Neural progenitor cell (in vitro differentiated cells): ENCODE measurements around the gene PNPLA3. TPM values are rescaled to one million over a fixed set of nuclear protein-coding genes. Genes with fewer than 3 reads are reported as not detected.
A peak's percentile ranks its signal among the peaks of the same experiment; 100 is the strongest.

ENCODE experiments used
- DNase-seq: peaks from one replicate; pipeline ENCODE4 v3.0.0-alpha.2; 2016; ENCODE audit warnings: low spot score
- H2AFZ ChIP-seq: fragments of 200-600 bp; sonication (generic); replicated peaks from 2 replicates; pipeline ENCODE4 v1.6.1; 2016; ENCODE audit warnings: antibody characterized with exemption
- H3F3A ChIP-seq: fragments of 200-600 bp; sonication (generic); 2 replicates; pipeline ENCODE4 v1.6.1; 2016; ENCODE audit warnings: antibody characterized with exemption, low read depth
- H3K27ac ChIP-seq: fragments of 200-600 bp; sonication (generic); 2 replicates; pipeline ENCODE4 v1.5.1; 2016; ENCODE audit warnings: mild to moderate bottlenecking
- H3K27me3 ChIP-seq: fragments of 200-600 bp; sonication (generic); 2 replicates; pipeline ENCODE4 v1.6.1; 2016; ENCODE audit warnings: mild to moderate bottlenecking, moderate library complexity
- H3K36me3 ChIP-seq: fragments of 200-600 bp; sonication (generic); 2 replicates; pipeline ENCODE4 v1.5.1; 2016
- H3K4me1 ChIP-seq: fragments of 200-600 bp; sonication (generic); 2 replicates; pipeline ENCODE4 v1.6.1; 2016; ENCODE audit warnings: mixed run types
- H3K4me2 ChIP-seq: fragments of 200-600 bp; sonication (generic); 2 replicates; pipeline ENCODE4 v1.6.1; 2016
- H3K4me3 ChIP-seq: fragments of 200-600 bp; sonication (generic); 2 replicates; pipeline ENCODE4 v1.5.1; 2016
- H3K79me2 ChIP-seq: fragments of 200-600 bp; sonication (generic); 2 replicates; pipeline ENCODE4 v1.6.1; 2016; ENCODE audit warnings: low read depth
- H3K9ac ChIP-seq: fragments of 200-600 bp; sonication (generic); 2 replicates; pipeline ENCODE4 v1.6.1; 2016
- H3K9me3 ChIP-seq: fragments of 200-600 bp; sonication (generic); 2 replicates; pipeline ENCODE4 v1.5.1; 2016; ENCODE audit warnings: low read depth
- H4K20me1 ChIP-seq: fragments of 200-600 bp; sonication (generic); 2 replicates; pipeline ENCODE4 v1.6.1; 2016; ENCODE audit warnings: low read depth
- H3K27ac Mint-ChIP-seq: 3 replicates; pipeline ENCODE4 v1.8.0; 2021; ENCODE audit warnings: mixed read lengths
- H3K27me3 Mint-ChIP-seq: 2 replicates; pipeline ENCODE4 v1.8.0; 2022; ENCODE audit warnings: low read depth, mild to moderate bottlenecking, inconsistent platforms, moderate library complexity, mixed read lengths; ENCODE audit not compliant: insufficient read depth
- H3K36me3 Mint-ChIP-seq: 3 replicates; pipeline ENCODE4 v1.8.0; 2021; ENCODE audit warnings: mixed read lengths
- H3K4me1 Mint-ChIP-seq: 3 replicates; pipeline ENCODE4 v1.8.0; 2021; ENCODE audit warnings: mixed read lengths
- H3K4me3 Mint-ChIP-seq: 3 replicates; pipeline ENCODE4 v1.8.0; 2021; ENCODE audit warnings: mild to moderate bottlenecking, moderate library complexity, mixed read lengths
- H3K9me3 Mint-ChIP-seq: 3 replicates; pipeline ENCODE4 v1.8.0; 2020; ENCODE audit warnings: mixed read lengths
- CTCF ChIP-seq: fragments of 200-600 bp; sonication (generic); IDR thresholded peaks from 2 replicates; pipeline ENCODE4 v1.5.1; 2017; ENCODE audit warnings: antibody characterized with exemption, mild to moderate bottlenecking
- EZH2 ChIP-seq: fragments of 200-600 bp; sonication (generic); IDR thresholded peaks from 2 replicates; pipeline ENCODE4 v1.6.1; 2017; ENCODE audit warnings: antibody characterized with exemption, mild to moderate bottlenecking, moderate library complexity
- EZH2phosphoT487 ChIP-seq: fragments of 200-600 bp; sonication (generic); IDR thresholded peaks from 2 replicates; pipeline ENCODE4 v1.6.1; 2017; ENCODE audit warnings: antibody characterized with exemption
- total RNA-seq: library from RNA; depleted of rRNA; stranded (reverse); fragments of >200 nt; gene quantifications from 2 replicates; pipeline ENCODE4 v1.2.3, GENCODE V29; 2015; ENCODE audit warnings: low replicate concordance

The PNPLA3 gene
- total RNA-seq, 1 donor from 2014 or later: 4.8 TPM

DNA sequence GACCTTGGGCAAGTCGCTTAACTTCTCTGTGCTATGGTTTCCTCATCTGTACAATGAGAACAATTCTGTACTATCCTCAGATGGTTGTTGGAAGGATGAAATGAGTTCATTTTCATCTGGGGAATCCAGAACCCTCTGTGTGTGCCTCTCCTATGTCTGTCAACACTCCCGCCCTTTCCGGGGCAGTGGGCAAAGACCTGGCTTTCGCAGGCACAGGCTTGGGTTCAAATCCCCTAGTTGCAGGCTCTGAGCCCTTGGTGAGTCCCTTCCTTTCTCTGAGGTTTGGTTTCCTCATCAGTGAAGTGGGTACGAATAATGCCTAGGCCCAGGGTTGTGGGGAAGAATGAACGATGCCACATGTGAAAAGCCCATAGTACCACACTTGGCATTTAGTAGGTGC is 37.8 kb upstream of the PNPLA3 start:
- Histone ChIP-seq H3K27ac (no peak overlapping the region), H3K27me3 (peaks cover 16% of the 10 kb centered on the region), H4K20me1 (peaks cover 2% of the 10 kb centered on the region), H3K4me2 (no peak overlapping the region), H3K9ac (no peak overlapping the region), H3K36me3 (no peaks in the 10 kb centered on the region), H2AFZ (no peak overlapping the region), H3K9me3 (no peaks in the 10 kb centered on the region), H3K79me2 (no peaks in the 10 kb centered on the region), H3F3A (no peaks in the 10 kb centered on the region), H3K4me1 (no peaks in the 10 kb centered on the region), H3K4me3 (no peak overlapping the region)
- DNase-seq: no peak
- H3K36me3 Mint-ChIP-seq: no peaks in the 10 kb centered on the region
- peak overlapping the region; percentile 30 for H3K4me3 Mint-ChIP-seq
- H3K27ac Mint-ChIP-seq: no peak overlapping the region
- no peaks in the 10 kb centered on the region for H3K9me3 Mint-ChIP-seq
- no peak for TF ChIP-seq EZH2phosphoT487
- TF ChIP-seq CTCF: no peak
- TF ChIP-seq EZH2: no peak
- H3K4me1 Mint-ChIP-seq: peaks cover 4% of the 10 kb centered on the region
- peaks cover 28% of the 10 kb centered on the region for H3K27me3 Mint-ChIP-seq

GRCh38 chr22:43886231-43886630 is 37.4 kb upstream of the PNPLA3 start:
- peaks cover 33% of the 10 kb centered on the region for H3K27me3 Mint-ChIP-seq

GRCh38 chr22:43887391-43887790 is 36.2 kb upstream of the PNPLA3 start:
- no peak overlapping the region for H3K27ac ChIP-seq
- H3K4me3 Mint-ChIP-seq: no peak overlapping the region
- no peaks in the 10 kb centered on the region for H3K36me3 ChIP-seq
- no peak overlapping the region for H3K9ac ChIP-seq
- DNase-seq: no peak
- H3K4me1 ChIP-seq: peaks cover 5% of the 10 kb centered on the region
- no peak overlapping the region for H3K4me2 ChIP-seq
- peaks cover 2% of the 10 kb centered on the region for H4K20me1 ChIP-seq
- no peaks in the 10 kb centered on the region for H3K36me3 Mint-ChIP-seq
- peaks cover 40% of the 10 kb centered on the region for H3K27me3 Mint-ChIP-seq
- H3K27me3 ChIP-seq: peaks cover 32% of the 10 kb centered on the region
- no peak overlapping the region for H2AFZ ChIP-seq
- no peaks in the 10 kb centered on the region for H3K79me2 ChIP-seq
- no peak overlapping the region for H3K27ac Mint-ChIP-seq
- H3K4me1 Mint-ChIP-seq: peaks cover 4% of the 10 kb centered on the region
- no peaks in the 10 kb centered on the region for H3F3A ChIP-seq
- no peak overlapping the region for H3K4me3 ChIP-seq
- TF ChIP-seq EZH2phosphoT487 (no peak), CTCF (no peak), EZH2 (no peak)
- no peaks in the 10 kb centered on the region for H3K9me3 ChIP-seq
- no peaks in the 10 kb centered on the region for H3K9me3 Mint-ChIP-seq

More at GRCh38 chr22:43886231-43886630, 37.4 kb upstream of the PNPLA3 start:
- Histone ChIP-seq H3K27me3 (peaks cover 20% of the 10 kb centered on the region), H3K4me2 (no peak overlapping the region), H2AFZ (no peak overlapping the region), H3K9me3 (no peaks in the 10 kb centered on the region), H3F3A (no peaks in the 10 kb centered on the region), H3K9ac (no peak overlapping the region), H3K79me2 (no peaks in the 10 kb centered on the region), H3K27ac (no peak overlapping the region), H3K4me1 (peaks cover 1% of the 10 kb centered on the region), H3K36me3 (no peaks in the 10 kb centered on the region), H3K4me3 (no peak overlapping the region), H4K20me1 (peaks cover 2% of the 10 kb centered on the region)
- TF ChIP-seq EZH2: no peak
- no peak for TF ChIP-seq CTCF
- TF ChIP-seq EZH2phosphoT487: no peak
- Mint-ChIP-seq H3K4me3 (no peak overlapping the region), H3K4me1 (peaks cover 4% of the 10 kb centered on the region), H3K36me3 (no peaks in the 10 kb centered on the region), H3K27ac (no peak overlapping the region), H3K9me3 (no peaks in the 10 kb centered on the region)
- no peak for DNase-seq
